GM20000 (cell line): ENCODE data around the gene DLEC1.
"Not testable (repeated sequence)": the region's sequence is repeated elsewhere in the genome, so short reads cannot be mapped to it uniquely, and the experiment has no call there.

Source experiments
- DNase-seq: peaks from one replicate; pipeline ENCODE4 v3.0.0; 2012; ENCODE audit warnings: low spot score
- CTCF ChIP-seq: IDR thresholded peaks from 2 replicates; pipeline ENCODE4 v1.5.1; 2012; ENCODE audit warnings: mild to moderate bottlenecking, control low read depth; ENCODE audit errors: extremely low read depth, missing control alignments

DLEC1 gene

DNA sequence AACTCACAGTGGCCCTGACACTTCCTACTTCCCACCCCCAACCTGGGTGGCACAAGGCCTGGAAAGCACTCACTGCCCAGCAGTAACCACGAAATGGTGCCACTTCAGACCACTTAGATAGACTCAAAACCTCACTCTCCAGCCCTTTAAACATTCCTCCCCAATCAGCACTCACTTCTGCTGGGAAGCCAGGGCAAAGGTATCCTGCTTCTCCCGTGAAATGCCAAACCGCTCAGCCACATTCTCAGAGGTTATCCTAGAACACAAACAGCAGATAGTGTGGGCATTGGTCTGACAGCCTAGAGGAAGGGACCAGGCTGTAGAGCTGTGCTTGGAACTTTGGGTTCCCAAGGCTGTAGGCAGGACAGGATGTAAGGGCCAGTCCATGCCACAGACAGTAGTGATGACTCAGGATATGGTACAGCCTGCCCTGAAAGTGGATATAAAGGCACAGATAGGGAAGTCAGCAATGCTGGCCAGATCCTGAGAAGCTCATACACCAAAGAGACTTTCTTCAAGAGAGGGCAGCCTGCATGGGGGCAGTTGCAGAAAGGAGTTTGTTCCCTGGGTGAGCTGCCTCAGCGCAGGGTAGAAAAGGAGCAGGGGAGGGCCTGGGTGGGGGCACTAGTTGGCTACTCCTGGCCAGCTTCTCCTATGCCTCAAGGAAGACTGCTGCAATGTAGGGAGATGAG is 88.7 kb downstream of the DLEC1 start:
- no peak for TF ChIP-seq CTCF
- no peak for DNase-seq

DNA sequence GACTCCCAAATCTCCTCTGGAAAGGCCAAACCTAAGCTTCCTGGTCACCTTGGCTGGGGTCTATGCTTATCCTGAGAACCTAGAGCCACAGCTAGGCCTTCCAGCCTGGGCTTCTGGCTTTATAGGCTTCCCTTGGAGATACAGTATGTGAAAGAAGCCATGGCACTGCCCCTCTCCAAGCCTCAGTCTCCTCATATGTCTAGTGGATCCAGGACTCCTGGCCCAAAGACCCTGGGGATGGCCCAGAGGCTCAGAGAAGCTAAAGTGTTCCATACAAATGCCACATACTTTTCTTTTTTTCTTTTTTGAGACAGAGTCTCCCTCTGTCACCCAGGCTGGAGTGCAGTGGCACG is 89.3 kb downstream of the DLEC1 start:
- no peak for DNase-seq
- TF ChIP-seq CTCF = no peak

DNA sequence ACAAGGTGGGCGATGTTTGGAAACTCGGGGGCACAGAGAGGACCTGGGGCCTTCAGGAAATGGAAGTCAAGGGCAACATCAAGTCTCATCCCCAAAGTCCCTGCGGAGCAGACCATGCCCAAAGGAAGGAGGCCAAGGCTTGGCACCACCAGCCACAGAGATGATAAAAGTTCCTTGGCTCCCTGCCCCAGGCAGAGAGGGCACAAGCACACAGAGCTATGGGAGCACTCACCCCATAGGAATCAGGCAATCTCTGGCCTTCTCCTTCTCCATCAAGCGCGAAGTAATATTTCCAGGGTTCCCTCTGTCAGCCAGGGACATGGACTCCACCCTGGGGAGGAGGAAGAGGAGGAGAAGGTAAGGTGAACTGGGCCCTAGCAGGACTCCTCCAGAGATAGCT is 90.0 kb downstream of the DLEC1 start:
- no peak for DNase-seq
- TF ChIP-seq CTCF = no peak

DNA sequence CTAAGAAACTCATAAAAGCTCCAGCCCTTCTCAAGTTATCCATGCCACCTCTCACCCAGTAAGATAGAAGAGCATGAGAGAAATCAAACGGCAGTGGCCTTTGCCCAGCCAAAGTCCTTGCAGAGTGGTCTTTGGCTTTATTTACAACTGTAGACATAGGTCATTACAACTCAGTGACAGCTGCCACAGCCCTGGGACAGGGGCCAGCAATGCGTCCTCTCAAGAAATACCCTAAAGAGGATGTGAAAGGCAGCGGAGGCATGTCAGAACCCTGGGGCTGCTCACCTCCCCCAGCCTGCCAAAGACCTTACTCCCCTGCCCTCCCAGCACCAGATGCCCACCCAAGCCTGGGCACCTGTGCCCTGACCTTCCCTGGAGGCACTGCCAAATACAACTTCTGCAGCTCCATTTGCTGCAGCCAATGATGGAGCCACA is 91.6 kb downstream of the DLEC1 start:
- TF ChIP-seq CTCF = no peak
- no peak for DNase-seq

DNA sequence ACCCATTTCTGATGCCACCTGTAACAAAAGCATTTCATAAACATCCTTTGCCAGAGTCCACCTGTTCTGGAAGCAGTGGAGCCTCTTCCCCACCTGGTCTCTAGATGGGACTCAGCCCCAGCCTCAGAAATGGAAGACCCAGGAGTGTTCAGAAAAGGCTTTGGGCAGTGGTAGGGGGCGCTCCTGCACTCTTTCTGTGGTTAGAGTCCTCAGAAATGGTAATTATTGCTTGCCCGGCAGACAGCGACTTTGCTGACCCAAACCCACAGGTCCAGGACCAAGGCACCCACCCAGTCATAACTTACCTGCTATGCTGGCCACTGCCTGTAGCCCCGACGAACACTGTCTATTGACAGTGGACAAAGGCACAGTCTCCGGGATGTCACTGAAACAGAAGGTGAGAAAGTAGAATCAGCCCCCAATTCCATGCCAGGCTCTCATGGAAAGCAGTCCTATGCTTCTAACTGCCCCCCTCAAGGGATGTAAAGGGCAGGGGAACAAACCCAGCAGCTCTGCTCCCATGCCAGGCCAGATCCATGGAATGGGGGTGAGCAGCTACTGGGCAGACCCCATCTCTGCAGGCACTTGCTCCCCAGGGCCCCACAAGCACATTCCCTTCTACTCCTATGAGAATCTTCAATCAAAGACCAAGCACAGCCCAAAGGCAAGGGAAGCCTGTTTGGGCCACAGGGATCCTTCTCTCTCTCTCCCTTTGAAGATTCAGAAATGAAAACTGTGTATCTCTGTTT is 92.8 kb downstream of the DLEC1 start:
- no peak for DNase-seq
- no peak for TF ChIP-seq CTCF

DNA sequence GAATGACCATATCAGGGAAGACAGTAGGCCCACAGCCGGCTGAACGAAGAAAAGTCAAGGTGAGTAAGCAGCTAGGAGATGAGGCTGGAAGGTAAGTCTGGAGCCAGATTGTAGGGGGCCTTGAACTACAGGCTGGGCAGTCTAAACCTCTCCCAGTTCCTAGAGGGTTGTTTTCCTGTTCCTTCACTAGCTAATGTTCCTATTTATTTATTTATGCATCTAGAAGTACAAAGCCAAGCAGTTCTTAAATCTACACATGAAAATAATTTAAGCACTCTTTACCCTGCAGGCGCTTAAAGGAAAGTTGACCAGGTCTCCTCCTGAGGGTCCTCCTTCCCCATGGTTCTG is 94.2 kb downstream of the DLEC1 start:
- DNase-seq = no peak
- no peak for TF ChIP-seq CTCF

DNA sequence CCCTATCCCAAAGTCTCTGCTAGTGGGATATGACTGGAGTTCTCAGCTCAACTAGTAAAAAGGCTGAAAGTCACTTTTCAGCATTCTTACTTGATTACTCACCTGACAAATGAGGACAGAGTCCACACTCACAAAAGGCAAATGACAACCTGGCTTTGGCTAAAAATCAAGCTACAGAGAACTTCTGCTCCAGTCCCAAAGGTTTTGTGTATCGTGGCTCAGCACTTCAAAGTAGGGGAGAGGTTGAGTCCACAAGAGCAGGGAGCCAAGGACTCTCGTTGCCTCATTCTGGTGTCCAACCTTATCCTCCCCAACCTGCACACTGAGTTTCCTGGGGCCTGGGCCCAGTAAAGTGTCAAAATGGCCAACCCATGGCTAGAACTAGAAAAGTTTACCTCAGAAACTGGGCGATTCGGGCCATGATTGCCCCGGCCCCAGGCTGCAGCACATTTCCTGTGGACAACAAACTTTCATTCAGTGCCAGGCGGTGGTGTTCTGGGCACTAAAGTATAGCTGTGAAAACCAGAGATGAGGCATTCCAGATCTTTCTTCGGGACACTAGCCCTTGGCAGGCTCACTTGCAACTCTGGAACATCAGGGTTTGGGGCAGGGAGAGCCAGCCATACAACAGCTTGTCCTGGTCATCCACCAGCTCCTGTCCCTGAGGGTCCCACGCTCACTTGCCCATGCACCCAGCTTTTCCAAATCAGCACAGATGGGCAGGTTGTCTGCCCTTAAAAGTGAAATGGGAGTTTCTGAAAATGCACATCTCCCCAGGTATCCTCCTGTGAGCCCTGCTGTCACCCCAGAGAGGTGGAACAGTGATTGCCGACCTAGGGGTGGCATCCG is 94.8 kb downstream of the DLEC1 start:
- TF ChIP-seq CTCF = no peak

DNA sequence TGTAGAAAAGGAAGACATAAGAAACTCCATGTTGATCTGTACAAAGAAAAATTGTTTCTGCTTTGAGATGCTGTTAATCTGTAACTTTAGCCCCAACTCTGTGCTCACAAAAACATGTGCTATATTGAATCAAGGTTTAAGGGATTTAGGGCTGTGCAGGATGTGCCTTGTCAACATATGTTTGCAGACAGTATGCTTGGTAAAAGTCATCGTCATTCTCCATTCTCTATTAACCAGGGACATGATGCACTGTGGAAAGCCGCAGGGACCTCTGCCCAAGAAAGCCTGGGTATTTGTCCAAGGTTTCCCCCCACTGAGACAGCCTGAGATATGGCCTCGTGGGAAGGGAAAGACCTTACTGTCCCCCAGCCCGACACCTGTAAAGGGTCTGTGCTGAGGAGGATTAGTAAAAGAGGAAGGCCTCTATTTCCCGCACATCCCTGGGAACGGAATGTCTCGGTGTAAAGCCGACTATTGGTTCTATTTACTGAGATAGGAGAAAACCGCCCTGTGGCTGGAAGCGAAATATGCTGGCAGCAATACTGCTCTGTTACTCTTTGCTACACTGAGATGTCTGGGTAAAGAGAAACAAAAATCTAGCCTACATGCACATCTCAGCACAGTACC is 95.6 kb downstream of the DLEC1 start:
- not testable (repeated sequence) for DNase-seq

More for the DNA sequence above, 94.8 kb downstream of the DLEC1 start:
- no peak for DNase-seq

DNA sequence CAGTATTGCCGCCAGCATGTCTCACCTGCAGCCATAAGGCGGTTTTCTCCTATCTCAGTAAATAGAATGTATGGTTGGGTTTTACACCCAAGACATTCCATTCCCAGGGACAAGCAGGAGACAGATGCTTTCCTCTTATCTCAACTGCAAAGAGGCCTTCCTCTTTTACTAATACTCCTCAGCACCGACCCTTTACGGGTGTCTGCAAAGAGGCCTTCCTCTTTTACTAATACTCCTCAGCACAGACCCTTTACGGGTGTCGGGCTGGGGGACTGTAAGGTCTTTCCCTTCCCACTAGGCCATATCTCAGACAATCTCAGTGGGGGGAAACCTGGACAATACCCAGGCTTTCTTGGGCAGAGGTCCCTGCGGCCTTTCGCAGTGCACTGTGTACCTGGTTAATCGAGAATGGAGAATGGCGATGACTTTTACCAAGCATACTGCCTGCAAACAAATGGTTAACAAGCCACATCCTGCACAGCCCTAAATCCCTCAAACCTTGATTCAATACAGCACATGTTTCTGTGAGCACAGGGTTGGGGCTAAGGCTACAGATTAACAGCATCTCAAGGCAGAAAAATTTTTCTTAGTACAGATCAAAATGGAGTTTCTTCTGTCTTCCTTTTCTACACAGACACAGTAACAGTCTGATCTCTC is 96.7 kb downstream of the DLEC1 start:
- DNase-seq = not testable (repeated sequence)
